WTC11 (cell line): ENCODE results near the gene SLC16A10.

ENCODE experiments used
- CTCF ChIP-seq: fragments of 200-600 bp; IDR thresholded peaks from 2 replicates; pipeline ENCODE4 v1.8.0; 2022; ENCODE audit warnings: antibody characterized with exemption
- ETV6 ChIP-seq: sonication (generic); formaldehyde crosslinking; IDR thresholded peaks from 2 replicates; pipeline ENCODE4 v1.8.1; 2022; ENCODE audit warnings: mild to moderate bottlenecking, missing genetic modification reagents
- RORB ChIP-seq: fragments of 250-450 bp; sonication (Bioruptor Pico); IDR thresholded peaks from 2 replicates; pipeline ENCODE4 v1.9.0; 2021; ENCODE audit warnings: mild to moderate bottlenecking

- TF ChIP-seq RORB (CRISPR knock-in tag) = no peak
- no peak for TF ChIP-seq CTCF
- no peak for TF ChIP-seq ETV6
These were observed 1.3 kb downstream of the SLC16A10 start for GRCh38 chr6:111088668-111089003.
